NCI-H1694 treated with DMSO at 0.1 percent for 48 hours (cell line): ENCODE data around the gene RARB.

Experiments
- DNase-seq: peaks from one replicate; lab custom pipeline; 2025; lab: John Stamatoyannopoulos, UW

The RARB gene

DNA sequence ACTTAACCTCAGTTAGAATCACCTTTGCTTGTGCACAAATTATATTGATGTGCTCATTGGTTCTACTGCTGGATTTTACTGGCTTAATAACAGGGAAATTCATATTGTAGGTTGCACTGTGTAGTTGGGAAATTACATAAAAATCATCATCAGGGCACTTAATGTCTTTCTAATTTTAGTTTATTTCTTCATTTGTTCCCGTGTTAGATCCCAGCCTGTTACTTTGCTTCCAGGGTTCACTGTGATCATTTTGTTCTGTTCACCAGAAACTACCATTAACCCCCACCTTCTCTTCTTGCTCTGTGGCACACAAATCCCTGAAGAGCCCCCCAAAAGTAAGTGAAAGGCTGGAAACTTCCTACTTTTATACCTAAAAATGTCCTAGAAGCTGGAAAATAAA is 80.4 kb downstream of the RARB start:
- no peak for DNase-seq

DNA sequence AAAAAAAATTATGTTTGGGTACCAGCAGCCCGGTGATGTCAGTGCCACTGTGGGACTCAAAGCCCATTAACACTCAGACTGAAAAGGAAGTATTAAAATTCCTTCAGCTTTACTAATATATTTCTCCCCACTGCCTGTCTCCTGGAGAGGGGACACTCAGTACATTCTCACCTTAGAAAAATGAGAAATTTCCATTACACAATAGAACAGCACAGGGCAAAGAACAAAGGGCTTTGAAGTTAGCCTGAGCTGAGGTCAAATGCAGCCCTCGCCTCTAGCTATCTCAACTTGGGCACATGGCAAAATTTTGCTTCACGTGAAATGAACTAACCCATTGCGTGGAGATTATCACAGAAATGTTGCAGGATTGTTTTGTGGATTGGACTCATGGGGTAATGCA is 80.8 kb downstream of the RARB start:
- no peak for DNase-seq

DNA sequence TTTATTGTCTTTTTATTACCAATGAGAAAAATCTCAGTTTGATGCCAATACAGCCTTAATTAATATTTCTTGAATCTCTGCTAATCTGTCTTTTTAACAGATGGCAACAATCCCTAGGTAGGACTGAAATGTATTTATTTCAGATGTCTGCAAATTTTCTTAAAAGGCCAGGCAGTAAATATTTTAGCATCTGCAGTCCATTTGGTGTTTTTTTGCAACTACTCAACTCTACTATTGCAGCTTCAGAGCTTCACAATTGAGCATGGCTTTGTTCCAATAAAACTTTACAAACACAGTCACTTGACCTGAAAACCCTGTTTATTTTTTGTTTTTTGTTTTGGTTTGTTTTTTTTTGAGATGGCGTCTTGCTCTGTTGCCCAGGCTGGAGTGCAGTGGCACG is 82.7 kb downstream of the RARB start:
- no peak for DNase-seq

DNA sequence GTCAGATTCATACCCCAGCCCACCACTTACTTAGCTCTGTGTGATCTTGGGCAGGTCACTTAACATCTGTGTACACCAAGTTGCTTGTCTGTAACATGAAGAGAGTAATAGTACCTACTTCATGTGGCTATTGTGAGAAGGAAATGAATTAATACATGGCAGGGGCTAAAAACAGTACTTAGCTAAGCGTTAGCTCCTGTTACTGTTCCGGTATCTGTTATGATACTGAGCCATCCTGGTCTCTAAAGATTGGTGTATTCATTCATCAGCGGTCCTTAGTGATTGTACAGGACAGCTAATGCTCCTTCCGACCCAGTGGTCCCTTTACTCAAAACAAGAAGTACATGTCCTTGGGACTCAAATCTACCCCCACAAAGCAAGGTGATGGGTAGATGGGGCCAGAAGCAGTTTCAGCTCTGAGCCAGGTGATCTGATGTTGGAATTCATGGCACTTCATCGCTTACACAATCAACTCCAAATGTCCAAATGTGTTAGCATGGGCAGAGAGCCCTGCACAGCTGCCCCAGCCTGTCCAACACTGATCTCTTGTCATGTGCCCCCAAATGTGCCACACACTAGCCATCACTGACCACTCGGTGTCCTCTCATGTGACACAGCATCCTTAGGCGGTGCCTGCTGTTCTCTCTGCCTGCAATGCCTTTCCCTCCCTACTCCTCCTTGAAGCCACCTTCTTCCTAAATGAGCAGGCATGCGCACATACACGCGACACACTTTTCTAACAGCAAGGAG is 84.1 kb downstream of the RARB start:
- no peak for DNase-seq

DNA sequence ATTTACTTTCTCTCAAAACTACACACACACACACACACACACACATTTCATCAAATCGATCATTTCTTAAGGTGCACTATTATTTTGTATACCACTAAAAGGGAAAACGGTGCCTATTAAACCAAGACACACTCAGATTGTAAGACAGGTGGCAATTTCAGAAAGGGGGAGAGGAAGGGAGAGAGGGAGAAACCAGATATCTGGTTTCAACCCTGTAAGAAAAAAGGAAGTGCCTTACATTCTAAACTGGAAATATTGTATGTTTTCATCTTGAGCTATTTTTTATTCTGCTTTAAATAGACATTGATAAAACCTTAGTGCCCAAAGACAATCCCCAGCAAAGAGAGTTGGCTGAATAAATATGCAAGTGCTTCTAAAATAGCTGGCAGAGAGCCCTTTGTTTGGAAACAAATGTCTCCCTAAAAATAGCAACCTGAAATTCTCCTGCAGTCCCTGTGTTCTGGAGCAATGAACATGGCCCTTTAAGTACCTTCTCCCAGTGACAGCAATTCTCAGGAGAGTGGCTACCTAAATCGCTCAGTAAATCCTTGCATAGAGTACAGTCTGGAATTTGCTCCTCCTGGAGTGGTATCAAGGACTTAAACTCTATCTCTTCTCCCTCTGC is 85.7 kb downstream of the RARB start:
- DNase-seq = no peak

DNA sequence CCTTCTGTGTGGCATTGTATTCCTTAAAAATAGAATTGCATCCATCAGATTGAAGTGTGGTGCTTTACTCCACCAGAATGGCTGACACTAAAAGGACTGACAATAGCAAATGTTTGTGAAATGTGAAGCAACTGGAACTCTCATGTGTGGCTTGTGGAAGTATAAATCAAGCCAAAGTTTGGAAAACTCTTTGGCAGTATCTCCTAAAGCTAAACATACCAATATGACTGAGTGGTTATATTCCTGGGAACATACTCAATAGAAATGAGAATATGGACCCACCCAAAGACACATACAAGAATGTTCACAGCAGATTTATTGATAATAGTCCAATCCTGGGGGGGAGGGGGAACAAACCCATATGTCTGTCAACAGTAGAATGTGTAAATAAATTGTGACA is 87.1 kb downstream of the RARB start:
- no peak for DNase-seq

DNA sequence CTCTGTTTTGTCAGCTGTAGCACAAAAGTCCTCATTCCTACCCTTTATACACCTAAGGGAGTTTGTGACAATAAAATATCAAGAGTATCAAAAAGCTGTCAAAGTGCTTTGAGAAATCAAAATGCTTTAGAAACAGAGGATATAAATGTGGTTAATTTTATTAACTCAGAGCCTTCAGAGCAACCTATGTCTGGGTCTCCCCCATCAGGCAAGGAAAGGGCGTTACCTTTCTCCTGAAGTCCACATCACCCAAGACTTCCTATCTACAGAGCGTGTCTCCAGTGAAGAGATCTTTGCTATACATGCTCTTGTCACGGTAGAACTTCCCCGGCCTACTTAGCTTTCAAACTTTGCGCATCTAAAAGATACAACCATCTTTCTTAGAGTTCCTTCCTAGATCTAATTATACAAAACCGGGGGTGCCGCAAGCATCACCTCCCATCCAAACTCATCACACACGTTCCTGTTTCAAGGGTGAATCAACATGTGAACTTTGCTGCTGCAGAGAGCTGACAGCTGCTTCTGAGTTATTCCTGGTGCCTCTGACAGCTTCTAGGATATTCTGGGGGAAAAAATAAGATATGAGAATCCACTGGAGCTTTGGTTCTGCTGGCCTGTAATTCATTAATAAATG is 93.0 kb downstream of the RARB start:
- no peak for DNase-seq

DNA sequence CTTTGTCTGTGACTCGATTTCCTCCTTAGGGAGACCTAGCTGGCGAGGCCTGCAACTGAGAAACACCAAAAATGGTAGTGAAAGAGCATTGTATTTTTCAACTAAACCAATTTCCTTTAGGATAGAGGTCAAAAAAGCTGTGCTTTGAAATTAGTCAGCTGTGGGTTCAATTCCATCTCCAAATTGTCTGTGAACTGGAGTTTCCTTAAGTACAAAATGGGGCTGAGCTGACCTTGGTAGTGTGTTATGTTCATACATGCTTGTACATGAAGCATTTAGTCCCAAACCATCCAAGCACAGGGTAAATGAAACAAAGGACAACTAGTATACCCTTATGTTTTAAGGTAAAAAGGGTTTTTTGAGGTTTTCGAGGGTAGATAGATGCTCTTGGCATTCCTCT is 99.3 kb downstream of the RARB start:
- no peak for DNase-seq

DNA sequence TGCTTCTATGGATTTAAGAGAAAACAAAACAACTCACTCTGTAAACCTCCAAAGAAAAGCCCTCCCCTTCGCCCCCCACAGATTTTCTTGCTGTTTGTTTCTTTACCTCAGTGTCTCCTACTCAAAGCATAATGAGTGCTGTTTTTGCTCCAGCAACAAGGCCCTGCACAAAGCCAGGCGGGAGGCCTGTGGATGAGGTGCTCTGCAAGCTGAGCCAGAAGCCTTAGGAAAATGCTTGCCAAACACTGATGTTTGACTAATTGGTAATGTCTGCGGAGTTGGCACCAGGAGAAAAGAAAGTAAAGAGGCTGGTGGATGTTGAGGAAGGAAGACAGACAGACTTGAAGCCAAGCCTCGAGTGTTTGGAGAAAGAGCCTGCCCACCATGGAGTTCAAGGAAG is 99.7 kb downstream of the RARB start:
- no peak for DNase-seq

DNA sequence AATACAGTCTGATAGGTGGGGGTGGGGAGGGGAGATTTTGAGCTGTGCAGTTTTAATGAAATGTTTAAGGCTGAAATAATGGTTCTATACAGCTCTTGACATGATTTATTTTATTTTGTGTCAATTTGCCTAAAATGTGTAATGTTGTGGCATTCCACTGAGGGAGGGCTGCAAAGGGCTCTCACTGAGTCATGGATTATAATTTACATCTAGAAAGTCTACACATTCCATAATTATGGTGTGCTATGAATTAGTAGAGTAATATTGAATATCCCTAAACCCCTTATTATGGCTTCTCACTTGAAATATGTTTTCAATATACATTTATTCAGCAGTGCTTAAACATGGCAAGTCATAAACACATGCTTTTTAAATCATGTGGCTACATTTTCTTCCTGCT is 103.9 kb downstream of the RARB start:
- no peak for DNase-seq

DNA sequence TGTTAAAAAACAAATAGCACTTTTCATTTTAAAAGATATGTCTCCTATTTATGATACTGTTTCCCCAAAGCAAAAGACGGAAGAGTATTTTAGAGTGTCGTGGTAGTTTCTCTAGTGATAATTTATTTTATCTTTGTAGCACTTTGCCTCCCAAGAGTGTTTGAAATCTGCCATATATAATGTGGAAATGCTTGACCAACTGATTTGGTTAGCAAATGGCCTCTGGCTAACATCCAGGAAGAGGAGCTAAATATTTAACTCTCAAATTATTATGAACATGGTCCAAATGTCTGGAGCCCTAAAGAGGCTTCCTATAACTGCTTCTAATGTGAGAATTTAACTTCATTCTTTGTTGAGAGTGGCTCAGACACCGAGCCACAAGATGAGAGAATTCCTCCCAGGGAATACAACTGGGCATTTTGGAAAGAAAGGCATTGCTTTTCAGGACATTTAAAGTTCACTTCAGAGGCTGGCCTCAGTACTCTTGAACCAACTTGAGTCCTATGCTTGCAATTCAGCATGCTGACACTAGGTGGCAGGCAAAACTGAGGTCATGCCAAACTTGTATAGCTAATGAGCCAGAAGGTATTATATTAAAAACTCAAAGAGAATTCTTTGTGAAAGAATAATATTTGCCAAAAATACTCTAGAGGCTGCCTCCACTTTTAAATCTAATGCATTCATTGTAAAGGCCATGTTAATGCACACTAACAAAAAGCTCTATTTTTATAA is 104.5 kb downstream of the RARB start:
- no peak for DNase-seq

DNA sequence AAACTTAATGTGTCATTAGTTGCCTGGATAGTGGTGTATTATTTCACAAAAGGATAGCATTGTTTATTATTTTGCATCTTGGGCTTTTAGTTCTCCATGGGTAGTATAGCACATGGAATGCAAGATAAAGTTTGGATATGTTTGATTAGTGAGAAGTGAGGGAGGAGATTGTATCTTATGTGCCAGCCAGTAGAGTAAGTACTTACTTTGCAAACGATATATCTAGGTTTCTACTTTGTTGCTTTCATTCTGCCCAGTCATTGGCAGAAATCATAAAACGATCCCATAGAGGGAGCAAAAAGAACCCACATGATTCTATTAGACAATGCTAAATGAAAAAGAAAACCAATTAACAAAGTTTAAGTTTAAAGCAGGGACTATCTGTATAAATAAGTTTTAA is 105.3 kb downstream of the RARB start:
- no peak for DNase-seq

DNA sequence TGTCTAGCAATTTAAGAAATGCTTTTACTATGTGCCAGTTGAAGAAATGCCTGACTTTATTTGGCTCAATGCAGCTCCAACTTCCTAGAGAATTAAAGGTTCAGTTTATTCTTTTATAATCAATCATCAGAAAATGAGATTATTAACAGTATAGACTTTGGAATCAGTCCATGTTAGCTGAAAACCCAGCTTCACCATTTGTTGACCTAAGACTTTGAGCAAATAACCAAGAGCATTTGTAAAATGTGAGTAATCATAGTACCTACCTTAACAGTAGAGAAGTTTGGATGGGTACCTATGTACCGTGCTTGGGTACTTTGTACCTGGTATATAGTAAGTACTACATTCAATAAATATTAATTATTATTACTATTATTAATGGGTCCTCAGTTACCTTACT is 105.9 kb downstream of the RARB start:
- DNase-seq = no peak

DNA sequence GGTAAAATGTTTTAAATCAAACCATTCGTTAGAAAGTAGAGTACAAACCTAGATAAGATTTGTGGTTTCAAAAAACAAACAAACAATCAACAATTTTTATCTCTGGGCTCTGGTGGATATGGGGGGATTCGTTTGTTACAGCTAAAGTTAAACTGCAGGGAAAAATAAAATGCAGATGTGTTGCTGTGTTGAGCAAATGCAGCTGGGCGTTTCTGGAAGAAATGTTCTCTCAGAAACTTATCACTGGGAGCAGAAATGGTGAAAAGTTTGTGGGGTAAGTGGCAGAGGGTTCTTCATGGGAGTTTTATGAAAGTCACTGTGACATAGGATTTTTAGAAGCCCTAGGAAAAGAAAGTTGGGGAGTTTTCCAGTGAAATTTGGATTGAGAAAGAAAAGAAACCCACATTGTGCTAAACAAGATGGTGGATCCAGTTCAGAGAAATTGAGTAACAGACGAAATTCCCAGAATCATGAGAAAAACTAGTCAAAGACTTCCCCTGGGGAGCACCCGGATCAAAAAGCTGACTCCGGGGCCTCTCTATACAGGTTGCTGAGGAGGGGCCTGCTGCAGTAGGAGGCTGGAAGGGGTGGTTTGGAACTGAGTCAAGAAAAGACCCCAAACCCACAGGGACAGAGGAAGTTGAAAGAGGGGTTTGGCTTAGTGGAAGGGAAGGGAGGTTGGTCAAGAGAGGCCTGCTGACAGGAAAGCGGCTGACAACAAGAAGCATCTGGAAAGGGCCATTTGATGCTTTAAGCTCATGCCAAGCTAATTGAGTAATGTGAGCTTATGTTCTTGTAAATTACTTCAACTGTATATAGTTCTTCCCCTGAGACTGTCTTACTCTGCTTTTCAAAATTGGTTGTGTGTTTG is 108.7 kb downstream of the RARB start:
- DNase-seq = no peak

DNA sequence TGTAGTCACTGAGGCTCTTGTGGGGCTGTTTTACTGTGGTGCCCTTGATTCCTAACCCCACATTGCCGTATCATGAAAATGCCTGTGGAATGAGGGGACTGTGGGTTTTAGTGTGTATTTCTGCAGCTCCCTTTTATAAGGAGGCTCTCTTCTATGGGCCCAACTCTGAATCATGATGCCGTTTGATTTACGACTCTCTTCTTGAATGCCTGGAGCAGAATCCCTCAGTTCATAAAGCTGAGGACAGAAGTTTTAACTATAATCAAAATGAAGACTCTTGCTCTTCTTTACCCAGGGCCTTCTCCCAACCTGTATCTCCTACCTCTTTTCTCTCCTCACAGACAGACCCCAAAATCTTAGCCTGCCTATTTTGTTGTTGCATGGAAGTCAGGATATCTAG is 109.5 kb downstream of the RARB start:
- no peak for DNase-seq

DNA sequence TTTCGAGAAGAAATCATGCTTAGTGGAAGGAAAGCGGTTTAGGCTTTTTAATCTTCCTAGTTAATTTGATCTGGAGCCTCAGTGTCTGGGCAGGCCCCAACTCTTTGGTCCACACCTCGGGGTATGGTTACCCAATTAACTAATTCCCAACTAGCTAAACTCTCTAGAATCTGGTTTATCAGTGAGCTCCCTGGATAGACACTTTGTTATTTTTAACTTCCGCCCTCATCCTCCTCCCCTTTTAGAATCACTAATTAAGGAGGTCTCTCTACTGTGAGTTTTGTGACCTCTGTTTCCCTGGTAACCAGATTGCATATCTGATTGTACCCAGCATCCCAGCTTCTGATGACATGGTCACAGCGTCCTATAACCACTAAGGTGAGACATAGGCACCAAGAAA is 112.2 kb downstream of the RARB start:
- no peak for DNase-seq

DNA sequence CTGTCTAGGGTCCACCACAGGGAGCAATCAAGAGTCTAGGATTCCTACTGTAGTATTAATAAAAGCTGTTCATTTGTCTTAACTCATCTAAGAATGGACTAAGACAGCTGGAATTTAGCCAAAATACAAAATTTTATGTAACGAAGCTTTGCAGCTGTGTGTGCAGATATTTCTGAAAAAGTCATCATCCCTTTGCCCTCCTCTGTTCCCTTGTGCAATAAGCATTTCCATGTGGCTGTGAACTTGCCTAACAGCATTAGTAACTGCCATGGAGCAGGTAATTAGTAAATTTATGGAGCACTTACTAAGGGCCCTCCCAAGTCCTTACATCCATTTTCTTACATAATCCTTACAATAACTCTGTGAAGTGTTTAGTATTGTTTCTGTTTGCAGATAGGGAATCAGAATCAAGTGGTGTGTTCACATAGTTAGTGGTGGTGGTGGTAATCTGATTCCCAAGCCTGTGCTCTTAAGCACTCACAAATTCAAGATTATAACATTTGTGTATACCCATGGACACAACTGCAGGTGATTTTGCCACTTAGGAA is 114.5 kb downstream of the RARB start:
- no peak for DNase-seq

DNA sequence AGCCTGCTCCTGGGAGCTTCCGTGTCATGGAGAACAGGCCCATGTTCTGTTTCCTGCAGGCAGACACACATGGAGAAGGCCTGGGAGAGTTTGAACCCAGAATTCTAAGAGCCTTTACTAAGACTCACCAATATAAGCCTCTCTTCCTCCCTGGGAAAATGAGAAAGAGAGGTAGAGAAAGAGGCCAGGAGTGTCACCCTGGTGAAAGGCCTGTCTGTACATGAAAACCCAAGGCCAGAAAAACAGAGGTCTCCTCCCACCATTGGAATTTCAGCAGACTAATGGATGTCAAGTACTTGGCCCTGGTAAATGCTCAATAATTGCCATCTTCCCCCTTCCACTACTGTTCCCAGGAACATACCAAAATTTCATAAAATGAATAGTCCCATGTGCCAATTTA is 119.0 kb downstream of the RARB start:
- DNase-seq = no peak

DNA sequence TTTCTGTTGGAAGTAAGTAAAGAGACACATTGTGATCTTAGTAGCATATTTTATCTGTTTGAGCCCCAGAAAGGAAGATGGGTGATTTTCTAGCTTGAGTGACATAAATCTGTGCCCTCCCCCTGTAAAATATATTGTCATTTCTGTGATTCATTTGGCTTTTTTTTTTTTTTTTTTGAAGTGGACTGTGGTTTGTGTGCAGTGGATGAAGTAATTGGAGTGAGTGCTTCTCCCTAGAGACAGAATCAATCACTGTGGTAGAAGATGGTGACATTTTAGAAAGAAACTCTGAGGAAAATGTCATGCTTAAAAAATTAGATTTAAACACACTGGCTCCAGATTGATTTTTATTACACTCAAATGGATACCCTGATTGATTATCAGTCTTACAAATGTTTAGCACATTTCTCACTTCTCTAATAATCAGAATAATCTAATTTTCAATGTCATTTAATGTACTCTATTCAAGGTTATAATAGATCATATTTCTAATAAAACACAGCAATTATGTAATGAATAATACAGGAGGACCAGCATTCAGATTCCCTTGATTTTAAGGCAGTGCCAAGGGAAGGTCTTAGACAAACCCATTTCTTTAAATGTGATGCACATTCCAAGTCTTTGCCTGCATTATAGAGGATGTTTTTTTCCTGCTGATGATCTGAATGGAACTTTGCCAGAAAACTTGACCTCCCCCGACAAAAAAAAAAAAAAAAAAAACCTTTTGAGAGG is 120.0 kb downstream of the RARB start:
- DNase-seq = no peak

DNA sequence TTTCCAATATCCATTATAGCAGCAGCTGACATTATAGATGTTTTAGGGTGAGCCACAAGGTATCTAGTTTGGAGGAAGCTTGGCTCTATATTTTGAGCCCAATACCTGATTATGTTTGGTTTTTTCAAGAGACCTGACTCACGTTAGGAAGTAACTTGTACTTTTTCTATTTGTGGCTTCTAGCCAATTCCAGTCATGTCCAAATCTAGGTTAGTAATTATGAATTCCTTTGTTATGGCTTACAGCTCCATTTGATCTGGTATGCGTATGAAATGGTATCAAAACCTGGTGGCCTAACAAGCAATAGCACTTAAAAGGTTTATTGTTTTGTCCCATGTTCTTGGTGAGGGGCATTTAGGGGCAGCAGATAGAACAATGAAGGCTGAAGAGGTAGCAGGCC is 120.8 kb downstream of the RARB start:
- no peak for DNase-seq

DNA sequence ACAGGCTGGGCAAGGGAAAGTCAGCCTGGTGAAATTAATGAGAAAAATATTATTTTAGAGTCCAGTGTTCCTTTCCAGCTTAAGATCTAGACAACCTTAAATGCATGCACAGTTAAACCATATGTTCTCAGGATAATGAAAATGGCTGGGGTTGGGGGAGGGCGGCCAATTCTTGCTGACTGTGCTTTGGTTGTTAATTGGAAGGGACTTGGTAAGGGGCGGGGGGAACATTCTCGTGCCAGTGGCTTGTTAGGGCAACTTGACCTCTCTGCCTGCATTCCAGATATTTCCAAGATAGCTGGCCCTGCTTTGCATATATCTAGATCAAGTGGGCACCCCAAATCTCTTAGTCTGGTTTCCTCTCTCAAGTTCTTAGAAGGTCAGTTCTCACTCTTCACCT is 124.2 kb downstream of the RARB start:
- DNase-seq = no peak
